Keratinocyte (primary cell): ENCODE results near the gene SIM2.

Experiments
- EZH2 ChIP-seq: IDR thresholded peaks from one replicate; pipeline ENCODE4 v1.6.1; 2012; ENCODE audit warnings: inconsistent platforms, mild to moderate bottlenecking, low read length, moderate library complexity
- TF ChIP-seq, protein P1 (sequence below), 3 experiments: IDR thresholded peaks in 1 of 3; conservative IDR thresholded peaks in 1 of 3; optimal IDR thresholded peaks in 1 of 3; 2 replicates in 2 of 3; 3 replicates in 1 of 3; pipeline versions ENCODE3 to v1.5.1; 2011; ENCODE audit warnings: low read length in 3 of 3, mild to moderate bottlenecking in 3 of 3, moderate library complexity in 2 of 3, control low read depth in 1 of 3, inconsistent platforms in 1 of 3; ENCODE audit not compliant: insufficient read depth in 2 of 3; ENCODE audit errors: extremely low read depth in 1 of 3

DNA sequence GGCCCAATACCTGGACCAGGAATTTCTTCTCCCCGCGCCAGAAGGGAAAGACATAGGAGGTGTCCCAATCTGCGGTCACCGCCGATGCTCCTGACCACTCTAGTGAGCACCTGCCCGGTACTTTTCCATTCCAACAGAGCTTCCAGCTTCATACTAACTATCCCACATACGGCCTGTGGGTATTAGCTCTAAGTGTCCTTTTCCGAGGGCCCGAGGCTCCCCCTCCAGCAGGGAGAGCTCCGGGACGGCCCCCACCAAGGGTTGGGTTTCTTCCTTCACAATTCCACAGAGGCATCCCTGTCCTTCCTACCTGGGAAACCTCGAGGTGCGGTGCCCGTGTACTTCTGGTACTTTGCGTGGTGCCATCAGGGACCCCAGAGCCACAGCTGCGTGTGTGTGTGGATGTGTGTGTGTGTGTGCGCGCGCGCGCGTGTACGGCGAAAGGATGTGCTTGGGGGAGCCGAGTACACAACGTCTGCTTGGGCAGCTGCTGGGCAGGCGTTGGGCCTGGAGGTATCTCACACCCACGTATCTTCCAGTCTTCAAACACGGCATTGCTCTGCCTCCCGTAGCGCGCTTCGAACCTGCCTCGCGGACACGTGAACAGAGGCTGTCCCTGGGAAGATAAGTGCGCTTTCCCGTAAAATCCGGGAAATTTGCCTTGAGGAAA lies 2.4 kb upstream of the SIM2 start:
- TF ChIP-seq, protein P1, sequence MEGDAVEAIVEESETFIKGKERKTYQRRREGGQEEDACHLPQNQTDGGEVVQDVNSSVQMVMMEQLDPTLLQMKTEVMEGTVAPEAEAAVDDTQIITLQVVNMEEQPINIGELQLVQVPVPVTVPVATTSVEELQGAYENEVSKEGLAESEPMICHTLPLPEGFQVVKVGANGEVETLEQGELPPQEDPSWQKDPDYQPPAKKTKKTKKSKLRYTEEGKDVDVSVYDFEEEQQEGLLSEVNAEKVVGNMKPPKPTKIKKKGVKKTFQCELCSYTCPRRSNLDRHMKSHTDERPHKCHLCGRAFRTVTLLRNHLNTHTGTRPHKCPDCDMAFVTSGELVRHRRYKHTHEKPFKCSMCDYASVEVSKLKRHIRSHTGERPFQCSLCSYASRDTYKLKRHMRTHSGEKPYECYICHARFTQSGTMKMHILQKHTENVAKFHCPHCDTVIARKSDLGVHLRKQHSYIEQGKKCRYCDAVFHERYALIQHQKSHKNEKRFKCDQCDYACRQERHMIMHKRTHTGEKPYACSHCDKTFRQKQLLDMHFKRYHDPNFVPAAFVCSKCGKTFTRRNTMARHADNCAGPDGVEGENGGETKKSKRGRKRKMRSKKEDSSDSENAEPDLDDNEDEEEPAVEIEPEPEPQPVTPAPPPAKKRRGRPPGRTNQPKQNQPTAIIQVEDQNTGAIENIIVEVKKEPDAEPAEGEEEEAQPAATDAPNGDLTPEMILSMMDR (optimal IDR thresholded peaks at IDR 0.05 in 1 of 3, IDR thresholded peaks at IDR 0.05 in 1 of 3, conservative IDR thresholded peaks at IDR 0.05 in 1 of 3; ENCODE audit: extremely low read depth in 1 of 3, insufficient read depth in 2 of 3, low read length in 3 of 3), result no peak
- TF ChIP-seq EZH2, result no peak
